T-cell (primary cell): ENCODE results near the gene PRR14. TPM values are rescaled to one million over a fixed set of nuclear protein-coding genes. Genes with fewer than 3 reads are reported as not detected.

Experiments used
- ATAC-seq, 4 experiments: fragments of 200-7000 bp in 3 of 4; fragments of 150-1000 bp in 1 of 4; cut with Tn5 transposase; replicated peaks in 1 of 4; 1 replicate in 3 of 4; 2 replicates in 1 of 4; pipeline ENCODE4 v1.10.0; 2021; ENCODE audit warnings: moderate library complexity in 3 of 4, mild to moderate bottlenecking in 2 of 4, moderate number of reproducible peaks in 1 of 4
- CTCF ChIA-PET, 2 donors: fragments of 300-600 bp; sonication (Branson Sonifier 250); formaldehyde crosslinking; loops; one replicate each; lab custom pipeline; 2022; ENCODE audit warnings: antibody characterized with exemption in 2 of 2; lab: Charles Lee
- POLR2A ChIA-PET, 2 donors: fragments of 300-600 bp; sonication (Branson Sonifier 250); formaldehyde crosslinking; loops; one replicate each; lab custom pipeline; 2022; ENCODE audit warnings: antibody characterized with exemption in 2 of 2; lab: Charles Lee
- DNase-seq, 35 experiments: peaks; one replicate each; pipeline versions ENCODE4 v3.0.0 to v3.0.0-alpha.2; 2013 to 2023
- H3K27ac ChIP-seq: one replicate; pipeline ENCODE4 v1.5.1; 2013; ENCODE audit warnings: low read length
- H3K27me3 ChIP-seq, 2 experiments: replicated peaks in 1 of 2; 1 replicate in 1 of 2; 2 replicates in 1 of 2; pipeline versions ENCODE4 v1.6.1 to v1.7.0; 2013; ENCODE audit warnings: low read length in 1 of 2, mixed read lengths in 1 of 2; ENCODE audit not compliant: control insufficient read depth in 2 of 2, insufficient read depth in 2 of 2; ENCODE audit errors: extremely low read depth in 1 of 2
- H3K36me3 ChIP-seq, 2 donors: 1 replicate in 1 of 2; 2 replicates in 1 of 2; pipeline versions ENCODE4 v1.6.1 to v1.7.0; 2013; ENCODE audit warnings: low read length in 1 of 2; ENCODE audit not compliant: control insufficient read depth in 2 of 2, insufficient read depth in 1 of 2; ENCODE audit errors: extremely low read depth in 1 of 2
- H3K4me1 ChIP-seq, 2 experiments: 1 replicate in 1 of 2; 2 replicates in 1 of 2; pipeline versions ENCODE4 v1.6.1 to v1.7.0; 2013; ENCODE audit warnings: low read length in 2 of 2, mixed read lengths in 1 of 2; ENCODE audit not compliant: insufficient read depth in 2 of 2, control insufficient read depth in 1 of 2; ENCODE audit errors: extremely low read depth in 1 of 2
- H3K4me3 ChIP-seq, 2 donors: 1 replicate in 1 of 2; 2 replicates in 1 of 2; pipeline versions ENCODE4 v1.5.1 to v1.7.0; 2013; ENCODE audit warnings: mild to moderate bottlenecking in 2 of 2, low read length in 1 of 2, moderate library complexity in 1 of 2; ENCODE audit not compliant: control insufficient read depth in 1 of 2; ENCODE audit errors: extremely low read depth in 1 of 2
- H3K9me3 ChIP-seq: 2 replicates; pipeline ENCODE4 v1.7.0; 2013
- H3K27ac Mint-ChIP-seq, 2 donors: one replicate each; pipeline ENCODE4 v1.8.0; 2020 to 2021; ENCODE audit warnings: mild to moderate bottlenecking in 2 of 2, mixed read lengths in 2 of 2
- H3K27me3 Mint-ChIP-seq, 2 donors: one replicate each; pipeline ENCODE4 v1.8.0; 2021 to 2022; ENCODE audit warnings: mixed read lengths in 2 of 2
- H3K36me3 Mint-ChIP-seq: one replicate; pipeline ENCODE4 v1.8.0; 2021; ENCODE audit warnings: mixed read lengths
- H3K4me1 Mint-ChIP-seq, 3 donors: one replicate each; pipeline ENCODE4 v1.8.0; 2020 to 2022; ENCODE audit warnings: mixed read lengths in 3 of 3, mild to moderate bottlenecking in 1 of 3
- H3K4me3 Mint-ChIP-seq, 3 donors: one replicate each; pipeline ENCODE4 v1.8.0; 2020 to 2022; ENCODE audit warnings: mild to moderate bottlenecking in 3 of 3, mixed read lengths in 3 of 3, moderate library complexity in 3 of 3
- H3K9me3 Mint-ChIP-seq, 3 donors: one replicate each; pipeline ENCODE4 v1.8.0; 2020 to 2022; ENCODE audit warnings: mixed read lengths in 3 of 3
- WGBS: methylation state at CpG from one replicate; pipeline ENCODE4 v1.1.5; 2013; ENCODE audit warnings: missing lambda C conversion rate; ENCODE audit not compliant: insufficient coverage; 5-methylcytosine and 5-hydroxymethylcytosine counted together
- total RNA-seq, 35 experiments: library from RNA in 6 of 35; stranded (reverse) in 6 of 35; fragments of 120-200 nt in 1 of 35; gene quantifications; one replicate each; pipeline versions ENCODE4 v1.2.1 to v1.2.4 and lab custom pipeline; 2013 to 2026

Gene PRR14
- total RNA-seq, 5 donors from 2014 or later (not counting 1 experiment from before 2014, with no cell fraction given): 57.9 to 121 (median 89.6) TPM

DNA sequence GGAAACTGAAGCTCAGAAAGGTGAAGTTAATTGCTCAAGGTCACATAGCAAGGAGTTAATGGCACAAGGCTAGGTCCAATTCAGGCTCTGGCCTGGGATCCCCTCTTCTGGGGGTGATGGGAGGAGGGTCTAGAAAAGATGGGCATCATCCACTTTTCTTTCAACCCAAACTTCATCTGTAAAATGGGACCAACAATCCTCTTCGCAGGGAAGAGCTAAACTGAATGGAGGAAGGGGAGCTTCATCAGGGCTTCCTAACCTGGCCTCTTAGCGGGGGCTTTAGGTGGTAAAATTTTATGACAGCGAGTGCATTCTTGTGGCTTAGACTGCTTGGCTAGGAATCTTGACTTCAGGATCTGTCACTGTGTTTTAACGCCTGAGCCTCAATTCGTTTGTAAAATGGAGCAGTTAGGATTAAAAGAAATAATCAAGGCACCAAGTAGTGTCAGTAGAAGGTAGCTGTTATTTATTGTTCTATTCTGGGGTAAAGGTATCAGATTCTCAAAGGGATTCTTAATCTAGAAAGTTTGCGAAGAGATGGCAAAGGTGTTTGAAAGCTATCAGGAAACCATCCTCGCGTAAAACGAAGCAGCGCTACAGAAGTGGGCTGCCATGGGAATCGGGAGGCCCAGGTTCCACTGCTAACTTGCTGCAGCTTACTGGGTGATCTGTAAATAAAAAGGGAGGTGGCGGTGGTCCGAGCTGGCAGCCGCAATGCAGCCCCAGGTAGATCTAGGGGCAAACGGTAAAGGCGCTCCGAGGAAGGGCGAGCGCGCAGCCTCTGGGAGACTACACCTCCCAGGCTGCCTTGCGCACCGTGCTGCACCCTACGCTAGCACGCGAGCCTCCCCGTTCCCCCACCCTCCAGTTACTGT, 46.7 kb downstream of the PRR14 start:
- POLR2A ChIA-PET: interaction anchor here in 1 of 2 donors (0.5 to 1.0 kb wide), 4 partner anchors 37 to 1056 kb away, joined by 3 to 14 read pairs (median 4); partner anchors contain the start of genes FBRS and PHKG2
- H3K4me1 ChIP-seq: peaks cover 9 to 34% of the 10 kb centered on the region in 2 experiments
- H3K27ac ChIP-seq: peak overlapping the region; percentile 100
- Mint-ChIP-seq H3K4me3 (peak overlapping the region; percentile 84 to 97 (median 92)), H3K9me3 (no peaks in the 10 kb centered on the region), H3K27ac (peak overlapping the region; percentile 100), H3K4me1 (peaks cover 39 to 41% (median 39%) of the 10 kb centered on the region in 3 donors), H3K27me3 (no peaks in the 10 kb centered on the region), H3K36me3 (peaks cover 12% of the 10 kb centered on the region)
- no peak for DNase-seq
- CTCF ChIA-PET: interaction anchor here in 1 of 2 donors (0.5 to 2.1 kb wide), 8 partner anchors 17 to 686 kb away, joined by 3 to 16 read pairs (median 4); partner anchors contain the start of genes FBRS and PRR14
- no peaks in the 10 kb centered on the region for H3K27me3 ChIP-seq
- 27% methylated on average over 16 of the region's 26 CpGs for WGBS
- H3K36me3 ChIP-seq: peaks cover 3 to 26% of the 10 kb centered on the region in 2 donors
- no peaks in the 10 kb centered on the region for H3K9me3 ChIP-seq
- H3K4me3 ChIP-seq: peak overlapping the region; percentile 82 to 95
- peak; percentile 86 to 88 (median 88) for ATAC-seq

DNA sequence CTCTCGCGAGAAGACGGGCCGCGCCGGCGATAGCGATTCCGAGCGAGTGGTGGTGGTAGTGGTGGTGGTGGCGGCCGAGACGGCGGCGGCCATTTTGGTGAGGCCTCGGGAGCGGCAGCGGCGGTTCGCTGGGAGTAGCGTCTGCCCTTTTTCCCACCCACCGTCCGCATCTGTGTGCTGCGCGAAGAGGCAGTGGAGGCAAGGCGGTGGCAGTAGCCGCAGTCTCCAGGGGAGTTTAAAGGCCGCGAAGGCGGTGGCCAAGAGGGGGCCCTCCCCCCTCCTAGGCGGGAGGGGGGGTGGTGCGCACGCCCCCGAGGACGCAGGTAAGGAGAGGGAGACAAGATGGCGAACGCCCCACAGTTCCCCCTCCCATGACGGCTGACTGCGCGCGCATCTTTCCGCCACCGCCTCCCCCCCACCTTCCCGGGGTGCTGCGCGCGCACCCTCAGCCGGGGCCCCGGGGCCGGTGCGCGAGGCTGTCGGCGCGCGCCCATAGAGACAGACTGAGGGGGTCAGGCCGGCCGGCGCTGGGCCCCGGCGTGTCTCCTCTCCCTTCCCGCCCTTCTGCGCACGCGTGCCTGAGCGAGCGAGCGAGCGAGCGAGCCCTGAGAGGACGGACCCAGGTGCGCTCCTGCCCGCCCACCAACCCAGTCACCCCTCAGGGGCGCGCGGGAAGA, 47.5 kb downstream of the PRR14 start:
- no peaks in the 10 kb centered on the region for H3K27me3 ChIP-seq
- peak; percentile 98 to 100 (median 99) for DNase-seq
- H3K9me3 ChIP-seq: no peaks in the 10 kb centered on the region
- peak overlapping the region; percentile 84 to 97 (median 92) for H3K4me3 Mint-ChIP-seq
- H3K27ac ChIP-seq: peak overlapping the region; percentile 100
- H3K4me1 Mint-ChIP-seq: peaks cover 39 to 41% (median 39%) of the 10 kb centered on the region in 3 donors
- H3K36me3 Mint-ChIP-seq: peaks cover 12% of the 10 kb centered on the region
- no peaks in the 10 kb centered on the region for H3K27me3 Mint-ChIP-seq
- peak overlapping the region; percentile 100 for H3K27ac Mint-ChIP-seq
- WGBS: under 1% methylated on average over 52 of the region's 76 CpGs
- H3K4me3 ChIP-seq: peak overlapping the region; percentile 82 to 95
- peaks cover 9 to 34% of the 10 kb centered on the region in 2 experiments for H3K4me1 ChIP-seq
- ChIA-PET POLR2A (interaction anchor here in 1 of 2 donors (0.9 kb wide), 1 partner anchor 40 kb away, joined by 3 read pairs; the partner anchor contains the start of gene FBRS), CTCF (interaction anchor here in 1 of 2 donors (1.0 to 2.1 kb wide), 3 partner anchors 39 to 64 kb away, joined by 8 to 16 read pairs (median 9); partner anchors contain the start of genes FBRS and PRR14)
- H3K9me3 Mint-ChIP-seq: no peaks in the 10 kb centered on the region
- H3K36me3 ChIP-seq: peaks cover 3 to 33% of the 10 kb centered on the region in 2 donors
- ATAC-seq: peak; percentile 77 to 83 (median 80)

DNA sequence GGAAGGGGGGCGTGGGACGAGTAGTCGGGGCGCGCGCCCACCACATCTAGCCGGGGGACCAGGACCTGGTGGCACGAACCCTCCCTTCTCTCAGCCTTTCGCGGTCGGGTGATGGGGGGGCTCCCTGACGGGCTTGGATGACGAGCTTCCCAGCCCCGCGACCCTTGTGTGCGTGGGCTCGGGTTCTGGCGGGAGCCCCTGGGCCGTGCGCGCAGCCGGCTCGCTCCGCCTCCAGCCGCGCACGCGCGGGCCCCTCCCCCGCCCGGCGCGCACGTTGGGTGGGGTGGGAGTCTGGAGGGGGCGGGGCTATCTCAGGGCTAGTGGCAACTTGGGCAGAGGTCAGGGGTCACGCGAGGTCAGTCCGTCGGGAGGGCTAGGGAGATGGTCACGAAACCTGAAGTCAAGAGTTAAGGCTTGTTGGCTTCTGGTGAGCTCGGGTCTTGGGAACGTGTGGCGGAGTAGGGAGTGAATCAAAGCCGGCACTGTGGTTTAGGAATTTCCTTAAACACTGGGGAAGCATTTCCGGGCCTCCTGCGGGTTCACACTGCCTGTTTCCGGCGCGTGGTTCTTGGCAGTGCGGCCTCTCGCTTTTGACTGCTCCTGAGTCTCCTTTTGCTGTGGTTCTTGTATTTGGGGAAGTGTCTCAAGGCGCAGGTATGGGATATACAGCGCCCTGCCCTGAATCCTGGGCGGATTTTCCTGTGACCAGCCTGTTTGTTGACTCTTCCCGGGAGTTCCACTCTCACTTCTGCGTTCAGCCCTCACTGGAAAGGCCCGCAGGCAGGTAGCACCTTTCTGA, 48.3 kb downstream of the PRR14 start, which contains the start of gene SRCAP:
Gene SRCAP (plus strand): TSS at position 356 of the 799 bp plus-strand sequence. CDS start 1,654 bp downstream, outside the sequence.
- under 1% methylated on average over 38 of the region's 57 CpGs for WGBS
- Histone ChIP-seq H3K4me1 (peaks cover 9 to 28% of the 10 kb centered on the region in 2 experiments), H3K4me3 (peak within 1 kb of the TSS; percentile 82 to 95), H3K27ac (peak within 1 kb of the TSS; percentile 100), H3K27me3 (no peaks in the 10 kb centered on the region), H3K9me3 (no peaks in the 10 kb centered on the region), H3K36me3 (peaks cover 4 to 40% of the 10 kb centered on the region in 2 donors)
- Mint-ChIP-seq H3K27me3 (no peaks in the 10 kb centered on the region), H3K4me3 (peak within 1 kb of the TSS; percentile 84 to 97 (median 92)), H3K27ac (peak within 1 kb of the TSS; percentile 100), H3K36me3 (peaks cover 15% of the 10 kb centered on the region), H3K9me3 (no peaks in the 10 kb centered on the region), H3K4me1 (peaks cover 33 to 34% (median 33%) of the 10 kb centered on the region in 3 donors)
- CTCF ChIA-PET: no interaction called here
- POLR2A ChIA-PET: interaction anchor here in 1 of 2 donors (0.7 kb wide), 1 partner anchor 776 kb away, joined by 3 read pairs; no protein-coding TSS in a partner anchor
- DNase-seq: peak in 27 of 35 experiments; percentile 7 to 84 (median 67)
- peak; percentile 28 to 42 (median 34) for ATAC-seq

DNA sequence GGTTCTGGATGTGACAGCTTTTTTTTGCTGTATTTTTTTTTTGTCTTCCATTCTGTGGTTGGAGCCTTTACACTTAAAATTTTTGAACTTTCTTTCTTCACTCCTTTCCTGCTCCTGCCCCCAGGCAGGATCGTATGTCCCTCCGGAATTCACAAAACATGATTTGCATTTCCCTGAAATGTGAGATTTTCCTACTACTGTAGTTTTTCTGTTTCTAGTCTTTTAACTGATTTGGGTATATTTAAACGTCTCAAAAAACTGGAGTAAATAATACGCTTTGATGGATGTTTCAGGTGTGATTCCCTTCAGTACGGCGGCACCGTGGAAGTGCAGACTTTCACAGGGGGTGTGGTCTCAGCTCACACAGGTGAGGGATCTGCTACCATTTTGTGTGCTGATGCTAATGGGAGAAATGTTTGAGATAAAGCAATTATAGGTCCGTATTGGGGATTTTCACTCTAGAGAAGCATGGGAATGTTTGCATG, 48.9 kb downstream of the PRR14 start:
- peak overlapping the region; percentile 82 to 95 for H3K4me3 ChIP-seq
- DNase-seq (no peak), ATAC-seq (no peak)
- peaks cover 18% of the 10 kb centered on the region for H3K36me3 Mint-ChIP-seq
- POLR2A ChIA-PET: interaction anchor here in 1 of 2 donors (0.7 kb wide), 1 partner anchor 776 kb away, joined by 3 read pairs; no protein-coding TSS in a partner anchor
- no peaks in the 10 kb centered on the region for H3K27me3 ChIP-seq
- H3K27ac ChIP-seq: peak overlapping the region; percentile 50
- H3K36me3 ChIP-seq: peaks cover 10 to 46% of the 10 kb centered on the region in 2 donors
- peaks cover 31 to 33% (median 33%) of the 10 kb centered on the region in 3 donors for H3K4me1 Mint-ChIP-seq
- H3K4me1 ChIP-seq: peaks cover 9 to 27% of the 10 kb centered on the region in 2 experiments
- WGBS: 35% methylated on average over 4 of the region's 8 CpGs
- peak overlapping the region; percentile 97 to 98 for H3K27ac Mint-ChIP-seq
- H3K4me3 Mint-ChIP-seq: peak overlapping the region; percentile 84 to 97 (median 92)
- no peaks in the 10 kb centered on the region for H3K9me3 Mint-ChIP-seq
- no peaks in the 10 kb centered on the region for H3K27me3 Mint-ChIP-seq
- CTCF ChIA-PET: no interaction called here
- no peaks in the 10 kb centered on the region for H3K9me3 ChIP-seq

DNA sequence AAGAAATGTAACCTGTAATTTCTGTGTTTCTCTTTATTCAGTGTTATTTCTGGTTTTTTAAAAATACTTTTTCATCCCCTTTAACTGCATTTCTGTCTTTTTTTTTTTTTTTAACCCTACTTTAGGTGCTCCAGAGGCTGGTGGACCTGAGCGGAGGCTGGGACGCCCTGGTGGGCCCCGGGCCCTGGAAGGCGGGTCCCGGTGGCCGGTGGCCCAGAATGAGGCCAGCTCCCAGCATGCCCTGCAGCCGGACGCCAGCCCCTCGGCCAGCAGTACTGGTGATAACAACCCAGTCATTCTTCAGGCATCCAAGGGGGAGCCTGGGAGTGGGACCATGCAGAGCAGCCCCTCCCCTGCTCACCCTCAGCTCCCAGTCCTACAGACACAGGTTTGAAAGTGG, 49.7 kb downstream of the PRR14 start:
- no peak overlapping the region for H3K27ac Mint-ChIP-seq
- no peak for DNase-seq
- H3K4me3 Mint-ChIP-seq: peak overlapping the region in 1 of 3 donors; percentile 84
- Histone ChIP-seq H3K4me3 (no peak overlapping the region), H3K9me3 (no peaks in the 10 kb centered on the region), H3K36me3 (peaks cover 10 to 55% of the 10 kb centered on the region in 2 donors), H3K27me3 (no peaks in the 10 kb centered on the region), H3K4me1 (peaks cover 9 to 27% of the 10 kb centered on the region in 2 experiments), H3K27ac (no peak overlapping the region)
- ChIA-PET CTCF (no interaction called here), POLR2A (no interaction called here)
- H3K4me1 Mint-ChIP-seq: peaks cover 27 to 33% (median 30%) of the 10 kb centered on the region in 3 donors
- H3K27me3 Mint-ChIP-seq: no peaks in the 10 kb centered on the region
- no peaks in the 10 kb centered on the region for H3K9me3 Mint-ChIP-seq
- H3K36me3 Mint-ChIP-seq: peaks cover 18% of the 10 kb centered on the region
- no peak for ATAC-seq
- 93% methylated on average over 8 of the region's 9 CpGs for WGBS
